DOHH2 (cell line): Measurements from ENCODE around the gene MED27.

ENCODE experiments used
- H3F3A ChIP-seq: fragments of 200-600 bp; sonication (generic), shearing (Covaris generic); 2 replicates; pipeline ENCODE4 v1.6.0; 2016; ENCODE audit warnings: antibody characterized with exemption, mild to moderate bottlenecking; ENCODE audit not compliant: control insufficient read depth, insufficient read depth
- H3K27ac ChIP-seq: fragments of 200-600 bp; sonication (generic); 2 replicates; pipeline ENCODE4 v1.5.1; 2014; ENCODE audit warnings: low read depth, mild to moderate bottlenecking, low read length, moderate library complexity
- H3K27me3 ChIP-seq: fragments of 200-600 bp; sonication (generic); 2 replicates; pipeline ENCODE4 v1.6.1; 2014; ENCODE audit warnings: mild to moderate bottlenecking, low read length, mixed read lengths; ENCODE audit not compliant: control insufficient read depth
- H3K36me3 ChIP-seq: fragments of 200-600 bp; sonication (generic); 2 replicates; pipeline ENCODE4 v1.6.1; 2014; ENCODE audit warnings: mild to moderate bottlenecking, low read length, moderate library complexity, mixed read lengths; ENCODE audit not compliant: control insufficient read depth
- H3K4me1 ChIP-seq: fragments of 200-600 bp; sonication (generic); 2 replicates; pipeline ENCODE4 v1.6.1; 2014; ENCODE audit warnings: mild to moderate bottlenecking, low read length, mixed read lengths; ENCODE audit not compliant: control insufficient read depth
- H3K4me2 ChIP-seq: fragments of 200-600 bp; sonication (generic); 2 replicates; pipeline ENCODE4 v1.6.0; 2014; ENCODE audit warnings: mild to moderate bottlenecking, low read length, moderate library complexity
- H3K4me3 ChIP-seq: fragments of 200-600 bp; sonication (generic); 2 replicates; pipeline ENCODE4 v1.5.1; 2014; ENCODE audit warnings: mild to moderate bottlenecking, low read length, mixed read lengths
- H3K79me2 ChIP-seq: fragments of 200-600 bp; sonication (generic); 2 replicates; pipeline ENCODE4 v1.6.1; 2014; ENCODE audit warnings: mild to moderate bottlenecking, low read length, mixed read lengths; ENCODE audit not compliant: control insufficient read depth
- H3K9me2 ChIP-seq: fragments of 200-600 bp; sonication (generic); replicated peaks from 2 replicates; pipeline ENCODE4 v1.6.1; 2014; ENCODE audit warnings: mild to moderate bottlenecking, low read length, mixed read lengths; ENCODE audit not compliant: control insufficient read depth
- H3K9me3 ChIP-seq: fragments of 200-600 bp; sonication (generic); 2 replicates; pipeline ENCODE4 v1.6.1; 2014; ENCODE audit warnings: antibody characterized with exemption, low read length, mixed read lengths; ENCODE audit not compliant: control insufficient read depth, insufficient read depth
- H4K20me1 ChIP-seq: fragments of 200-600 bp; sonication (generic); 2 replicates; pipeline ENCODE4 v1.6.0; 2014; ENCODE audit warnings: low read depth, mild to moderate bottlenecking, antibody characterized with exemption, low read length, moderate library complexity; ENCODE audit not compliant: control insufficient read depth, insufficient read depth
- CTCF ChIP-seq: fragments of 200-600 bp; sonication (generic); IDR thresholded peaks from one replicate; pipeline ENCODE4 v1.5.1; 2014; ENCODE audit warnings: antibody characterized with exemption, mild to moderate bottlenecking, low read depth, low read length; ENCODE audit not compliant: poor library complexity, severe bottlenecking
- EZH2phosphoT487 ChIP-seq: fragments of 200-600 bp; sonication (generic); IDR thresholded peaks from 2 replicates; pipeline ENCODE4 v1.6.1; 2017; ENCODE audit warnings: borderline replicate concordance, mild to moderate bottlenecking, antibody characterized with exemption, low read length, moderate library complexity, mixed read lengths

Gene MED27

GRCh38 chr9:131934673-131935072 lies 145.0 kb downstream of the MED27 start:
- H3K36me3 ChIP-seq, result no peaks in the 10 kb centered on the region
- no peaks in the 10 kb centered on the region for H4K20me1 ChIP-seq
- H3K27ac ChIP-seq, result no peak overlapping the region
- no peak for TF ChIP-seq CTCF
- TF ChIP-seq EZH2phosphoT487, result no peak
- H3K79me2 ChIP-seq, result no peaks in the 10 kb centered on the region
- H3K4me2 ChIP-seq, result no peak overlapping the region
- H3K27me3 ChIP-seq, result no peaks in the 10 kb centered on the region
- H3F3A ChIP-seq, result no peaks in the 10 kb centered on the region
- no peaks in the 10 kb centered on the region for H3K9me3 ChIP-seq
- no peaks in the 10 kb centered on the region for H3K9me2 ChIP-seq
- H3K4me3 ChIP-seq, result no peak overlapping the region
- no peaks in the 10 kb centered on the region for H3K4me1 ChIP-seq

- Histone ChIP-seq H4K20me1 (no peaks in the 10 kb centered on the region), H3K4me2 (no peak overlapping the region), H3K9me2 (no peaks in the 10 kb centered on the region), H3K79me2 (no peaks in the 10 kb centered on the region), H3K4me1 (no peaks in the 10 kb centered on the region), H3K36me3 (no peaks in the 10 kb centered on the region), H3K27me3 (no peaks in the 10 kb centered on the region), H3K4me3 (no peak overlapping the region), H3K9me3 (no peaks in the 10 kb centered on the region), H3K27ac (no peak overlapping the region), H3F3A (no peaks in the 10 kb centered on the region)
- TF ChIP-seq CTCF (no peak), EZH2phosphoT487 (no peak)
Observed at GRCh38 chr9:131927091-131927490, 152.6 kb downstream of the MED27 start.

- TF ChIP-seq EZH2phosphoT487 (no peak), CTCF (no peak)
- no peak overlapping the region for H3K4me3 ChIP-seq
- H3K4me1 ChIP-seq, result no peaks in the 10 kb centered on the region
- no peaks in the 10 kb centered on the region for H3K9me2 ChIP-seq
- H3K36me3 ChIP-seq, result no peaks in the 10 kb centered on the region
- H3K4me2 ChIP-seq, result no peak overlapping the region
- no peaks in the 10 kb centered on the region for H3K79me2 ChIP-seq
- H3K27ac ChIP-seq, result no peak overlapping the region
- H4K20me1 ChIP-seq, result no peaks in the 10 kb centered on the region
- H3K9me3 ChIP-seq, result no peaks in the 10 kb centered on the region
- H3F3A ChIP-seq, result no peaks in the 10 kb centered on the region
- no peaks in the 10 kb centered on the region for H3K27me3 ChIP-seq
Observed at GRCh38 chr9:131926360-131926922, 153.2 kb downstream of the MED27 start.
